ENCODE results near the gene PRKCA. TPM values are rescaled to one million over a fixed set of nuclear protein-coding genes. Genes with fewer than 3 reads are reported as not detected.

The PRKCA gene
- total RNA-seq, 1 experiment from 2014 or later = 22.6 TPM

DNA sequence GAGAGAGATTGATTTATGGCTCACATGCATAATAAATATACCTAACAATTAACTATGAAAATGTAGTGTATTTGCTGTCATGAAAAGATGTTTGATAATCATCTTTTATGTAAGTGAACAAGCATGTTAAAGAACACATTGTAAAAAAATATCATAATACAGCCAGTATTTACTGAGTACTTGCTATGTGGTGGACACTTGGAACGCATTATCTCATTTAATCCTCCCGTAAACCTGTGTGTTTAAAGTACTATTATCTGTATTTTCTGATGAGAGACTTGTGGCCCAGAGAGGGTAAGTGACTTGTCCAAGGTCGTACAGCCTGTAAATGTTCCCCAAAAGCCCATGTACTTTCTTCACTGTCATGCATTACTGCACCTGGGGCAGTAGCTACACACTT is 70.7 kb downstream of the PRKCA start:
- H3K9me3 ChIP-seq (ENCODE audit: low read length) = no peaks in the 10 kb centered on the region
- DNase-seq (no peak), ATAC-seq (no peak)
- no peak overlapping the region for H3K4me3 ChIP-seq (ENCODE audit: low read length)
- H3K4me2 ChIP-seq (ENCODE audit: low read length) = no peak overlapping the region
- TF ChIP-seq, protein P1, sequence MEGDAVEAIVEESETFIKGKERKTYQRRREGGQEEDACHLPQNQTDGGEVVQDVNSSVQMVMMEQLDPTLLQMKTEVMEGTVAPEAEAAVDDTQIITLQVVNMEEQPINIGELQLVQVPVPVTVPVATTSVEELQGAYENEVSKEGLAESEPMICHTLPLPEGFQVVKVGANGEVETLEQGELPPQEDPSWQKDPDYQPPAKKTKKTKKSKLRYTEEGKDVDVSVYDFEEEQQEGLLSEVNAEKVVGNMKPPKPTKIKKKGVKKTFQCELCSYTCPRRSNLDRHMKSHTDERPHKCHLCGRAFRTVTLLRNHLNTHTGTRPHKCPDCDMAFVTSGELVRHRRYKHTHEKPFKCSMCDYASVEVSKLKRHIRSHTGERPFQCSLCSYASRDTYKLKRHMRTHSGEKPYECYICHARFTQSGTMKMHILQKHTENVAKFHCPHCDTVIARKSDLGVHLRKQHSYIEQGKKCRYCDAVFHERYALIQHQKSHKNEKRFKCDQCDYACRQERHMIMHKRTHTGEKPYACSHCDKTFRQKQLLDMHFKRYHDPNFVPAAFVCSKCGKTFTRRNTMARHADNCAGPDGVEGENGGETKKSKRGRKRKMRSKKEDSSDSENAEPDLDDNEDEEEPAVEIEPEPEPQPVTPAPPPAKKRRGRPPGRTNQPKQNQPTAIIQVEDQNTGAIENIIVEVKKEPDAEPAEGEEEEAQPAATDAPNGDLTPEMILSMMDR (conservative IDR thresholded peaks at IDR 0.05; ENCODE audit: low read depth, low read length) = no peak
- TF ChIP-seq EZH2phosphoT487 (IDR thresholded peaks at IDR 0.05; ENCODE audit: borderline replicate concordance, low read length) (no peak), EZH2 (IDR thresholded peaks at IDR 0.05; ENCODE audit: low read length, unreplicated experiment) (no peak)
- H2AFZ ChIP-seq (ENCODE audit: low read length) = no peak overlapping the region
- peaks cover 43% of the 10 kb centered on the region for H3K79me2 ChIP-seq (ENCODE audit: low read length)
- BruUV-seq (replicated peaks) = no TSS peak
- no peaks in the 10 kb centered on the region for H3K27me3 ChIP-seq (ENCODE audit: low read length)
- H3K27ac ChIP-seq (ENCODE audit: low read length) = no peak overlapping the region
- H4K20me1 ChIP-seq (ENCODE audit: low read length) = 0 out of 2 replicates have a peak, but pooled peaks cover 7% of the 10 kb centered on the region
- H3F3A ChIP-seq (ENCODE audit: low read length, unreplicated experiment) = no peaks in the 10 kb centered on the region
- H3K9ac ChIP-seq (ENCODE audit: low read length) = no peak overlapping the region
- intact Hi-C loops (cut with micrococcal nuclease) = no loop called here
- H3K36me3 ChIP-seq (ENCODE audit: low read depth, low read length) = no peaks in the 10 kb centered on the region
- no peaks in the 10 kb centered on the region for H3K9me2 ChIP-seq (replicated peaks; ENCODE audit: low read length)
- H3K4me1 ChIP-seq (ENCODE audit: insufficient read depth, low read length) = peaks cover 29% of the 10 kb centered on the region
- POLR2A ChIA-PET (ENCODE audit: unreplicated experiment) = no interaction called here
- CTCF ChIA-PET = no interaction called here

DNA sequence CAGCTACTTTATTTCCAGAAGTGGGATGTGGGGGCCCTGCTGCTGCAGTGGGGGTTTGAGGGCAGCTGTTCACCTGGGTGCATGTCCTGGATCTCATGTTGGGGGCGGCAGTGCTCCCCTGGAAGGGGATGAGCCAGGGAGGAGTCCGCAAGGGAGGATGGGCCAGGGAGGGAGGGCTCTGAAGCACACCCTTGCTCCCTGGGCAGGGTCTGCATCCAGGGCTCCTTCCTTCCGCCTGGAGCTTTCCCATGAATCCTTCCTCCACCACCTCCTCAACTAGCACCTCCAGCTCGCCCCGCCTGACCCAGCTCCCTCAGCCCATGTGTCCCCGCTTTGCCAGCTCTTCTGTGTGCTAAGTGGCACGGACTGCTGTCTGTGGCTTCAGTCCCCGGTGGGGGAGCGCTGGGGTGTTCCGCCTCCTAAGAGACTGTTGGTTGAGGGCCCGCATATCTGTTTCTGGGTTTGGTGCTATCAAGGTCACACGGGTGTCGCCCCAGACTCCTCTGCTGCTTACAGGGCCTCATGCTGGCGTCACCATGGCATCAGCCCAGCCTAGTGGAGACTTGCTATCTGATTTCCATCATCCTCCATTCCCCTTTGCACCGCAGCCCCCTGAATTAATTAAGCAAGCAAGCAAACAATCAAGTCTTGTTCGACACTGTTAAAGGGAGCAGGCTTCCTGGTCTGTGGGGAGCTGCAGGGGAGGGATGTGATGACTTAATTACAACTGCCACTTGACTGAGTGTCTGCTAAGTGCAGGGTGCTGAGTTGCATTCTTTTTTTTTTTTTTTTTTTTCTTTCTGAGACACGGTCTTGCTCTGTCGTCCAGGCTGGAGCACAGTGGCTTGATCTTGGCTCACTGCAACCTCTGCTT is 71.8 kb downstream of the PRKCA start:
- DNase-seq (no peak), ATAC-seq (no peak)
- Histone ChIP-seq H3K9me3 (ENCODE audit: low read length) (no peaks in the 10 kb centered on the region), H3K36me3 (ENCODE audit: low read depth, low read length) (no peaks in the 10 kb centered on the region), H4K20me1 (ENCODE audit: low read length) (0 out of 2 replicates have a peak, but pooled peaks cover 7% of the 10 kb centered on the region), H3K9ac (ENCODE audit: low read length) (no peak overlapping the region), H3K4me3 (ENCODE audit: low read length) (no peak overlapping the region), H3K27ac (ENCODE audit: low read length) (no peak overlapping the region), H3K9me2 (replicated peaks; ENCODE audit: low read length) (no peaks in the 10 kb centered on the region), H3F3A (ENCODE audit: low read length, unreplicated experiment) (no peaks in the 10 kb centered on the region), H3K27me3 (ENCODE audit: low read length) (no peaks in the 10 kb centered on the region), H3K79me2 (ENCODE audit: low read length) (peaks cover 47% of the 10 kb centered on the region), H3K4me1 (ENCODE audit: insufficient read depth, low read length) (peaks cover 29% of the 10 kb centered on the region), H3K4me2 (ENCODE audit: low read length) (no peak overlapping the region), H2AFZ (ENCODE audit: low read length) (no peak overlapping the region)
- TF ChIP-seq, protein P1 (conservative IDR thresholded peaks at IDR 0.05; ENCODE audit: low read depth, low read length) = no peak
- TF ChIP-seq EZH2phosphoT487 (IDR thresholded peaks at IDR 0.05; ENCODE audit: borderline replicate concordance, low read length) = no peak
- no peak for TF ChIP-seq EZH2 (IDR thresholded peaks at IDR 0.05; ENCODE audit: low read length, unreplicated experiment)
- ChIA-PET POLR2A (ENCODE audit: unreplicated experiment) (no interaction called here), CTCF (no interaction called here)
- BruUV-seq (replicated peaks) = no TSS peak
- intact Hi-C loops (cut with micrococcal nuclease) = no loop called here

DNA sequence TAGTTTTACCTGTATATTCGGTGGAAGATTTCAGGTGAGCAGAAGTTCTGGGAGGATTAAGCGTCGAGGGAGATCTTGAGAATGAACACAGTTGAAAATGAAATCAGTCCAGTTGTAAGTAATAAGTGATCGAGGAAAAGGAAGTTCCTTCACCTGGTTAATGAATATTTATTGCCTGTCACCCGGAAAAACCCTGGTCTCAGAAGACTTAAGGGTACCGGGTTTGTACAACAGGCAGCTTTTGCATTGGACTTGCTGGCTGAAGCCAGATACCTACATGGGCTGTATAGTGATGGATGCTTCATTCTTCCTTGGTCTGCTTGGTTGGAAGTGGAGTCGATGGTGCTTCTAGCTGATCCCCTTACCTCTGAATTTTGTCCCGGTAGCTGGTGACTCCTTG is 72.7 kb downstream of the PRKCA start:
- Histone ChIP-seq H3K9ac (ENCODE audit: low read length) (no peak overlapping the region), H3K4me2 (ENCODE audit: low read length) (no peak overlapping the region), H3K9me3 (ENCODE audit: low read length) (no peaks in the 10 kb centered on the region), H3F3A (ENCODE audit: low read length, unreplicated experiment) (peaks cover 6% of the 10 kb centered on the region), H3K27ac (ENCODE audit: low read length) (no peak overlapping the region), H2AFZ (ENCODE audit: low read length) (no peak overlapping the region), H4K20me1 (ENCODE audit: low read length) (0 out of 2 replicates have a peak, but pooled peaks cover 7% of the 10 kb centered on the region), H3K79me2 (ENCODE audit: low read length) (peaks cover 56% of the 10 kb centered on the region), H3K36me3 (ENCODE audit: low read depth, low read length) (no peaks in the 10 kb centered on the region), H3K4me1 (ENCODE audit: insufficient read depth, low read length) (peaks cover 29% of the 10 kb centered on the region), H3K9me2 (replicated peaks; ENCODE audit: low read length) (no peaks in the 10 kb centered on the region), H3K27me3 (ENCODE audit: low read length) (no peaks in the 10 kb centered on the region), H3K4me3 (ENCODE audit: low read length) (no peak overlapping the region)
- CTCF ChIA-PET = interaction anchor here (1.1 kb wide), 1 partner anchor 299 kb away, joined by 3 read pairs; no protein-coding TSS in a partner anchor
- no TSS peak for BruUV-seq (replicated peaks)
- ATAC-seq = no peak
- TF ChIP-seq, protein P1 (conservative IDR thresholded peaks at IDR 0.05; ENCODE audit: low read depth, low read length) = no peak
- TF ChIP-seq EZH2phosphoT487 (IDR thresholded peaks at IDR 0.05; ENCODE audit: borderline replicate concordance, low read length) (no peak), EZH2 (IDR thresholded peaks at IDR 0.05; ENCODE audit: low read length, unreplicated experiment) (no peak)
- POLR2A ChIA-PET (ENCODE audit: unreplicated experiment) = interaction anchor here (0.5 kb wide), 1 partner anchor 134 kb away, joined by 3 read pairs; no protein-coding TSS in a partner anchor
- DNase-seq = no peak
- intact Hi-C loops (cut with micrococcal nuclease) = no loop called here
